ENCODE results near the gene CTNND2. TPM values are rescaled to one million over a fixed set of nuclear protein-coding genes. Genes with fewer than 3 reads are reported as not detected.

Gene CTNND2
- total RNA-seq, 1 experiment from 2014 or later = 7.0 TPM

- H3K27ac Mint-ChIP-seq = no peak overlapping the region
- H3K36me3 Mint-ChIP-seq (ENCODE audit: insufficient read depth in 1 of 3, low read depth in 3 of 3) = peaks cover 0 to 7% (median 0%) of the 10 kb centered on the region in 3 experiments; a peak in 2 of 7 replicates
- Histone ChIP-seq H4K8ac (replicated peaks; ENCODE audit: insufficient read length, low read depth, low read length) (no peak overlapping the region), H3K27me3 (ENCODE audit: insufficient read depth, low read length) (no peaks in the 10 kb centered on the region), H3K23ac (ENCODE audit: insufficient read length, low read depth, low read length) (no peak overlapping the region), H2BK120ac (ENCODE audit: low read depth, low read length, poor library complexity, severe bottlenecking) (no peak overlapping the region), H3K79me2 (ENCODE audit: insufficient read depth, low read length) (no peaks in the 10 kb centered on the region), H4K5ac (ENCODE audit: insufficient read length, low read depth, low read length) (no peak overlapping the region), H2BK5ac (ENCODE audit: insufficient read length, low read length) (no peak overlapping the region), H3K23me2 (ENCODE audit: insufficient read length, low read depth, low read length, poor library complexity, severe bottlenecking) (no peaks in the 10 kb centered on the region), H3K56ac (ENCODE audit: insufficient read length, low read depth, low read length) (no peak overlapping the region), H4K20me1 (ENCODE audit: control insufficient read depth, insufficient read depth, insufficient read length) (no peaks in the 10 kb centered on the region), H3K79me1 (ENCODE audit: insufficient read depth, low read depth, low read length, poor library complexity, severe bottlenecking) (no peaks in the 10 kb centered on the region), H3K27ac (ENCODE audit: insufficient read length, low read depth, low read length) (no peak overlapping the region), H3K4me2 (ENCODE audit: insufficient read depth, insufficient read length, low read length) (no peak overlapping the region), H2AFZ (ENCODE audit: low read length) (no peak overlapping the region), H3K4ac (ENCODE audit: low read depth, low read length) (no peak overlapping the region), H4K91ac (ENCODE audit: insufficient read length, low read depth, low read length) (no peak overlapping the region), H2BK15ac (ENCODE audit: low read depth, low read length) (no peak overlapping the region), H3T11ph (ENCODE audit: low read length) (no peak overlapping the region), H3K18ac (ENCODE audit: insufficient read length, low read depth, low read length) (no peak overlapping the region), H2AK5ac (ENCODE audit: insufficient read length, low read length) (no peak overlapping the region), H2BK20ac (ENCODE audit: low read depth, low read length, poor library complexity, severe bottlenecking) (no peak overlapping the region), H3K14ac (ENCODE audit: insufficient read depth, low read length) (no peak overlapping the region), H2BK12ac (ENCODE audit: insufficient read length, low read depth, low read length) (no peak overlapping the region), H3K9me3 (ENCODE audit: control insufficient read depth, low read depth, low read length) (no peaks in the 10 kb centered on the region), H3K4me1 (ENCODE audit: insufficient read depth, low read length) (no peaks in the 10 kb centered on the region; the same call in 1 of the 2 replicates), H3K9ac (ENCODE audit: extremely low read depth, insufficient read length, low read length) (no peak overlapping the region)
- no peak for TF ChIP-seq CTCF (conservative IDR thresholded peaks at IDR 0.05)
- peaks cover 9 to 12% of the 10 kb centered on the region in 2 experiments for H3K4me1 Mint-ChIP-seq
- no peak for DNase-seq
- peaks cover 11% of the 10 kb centered on the region for H3K27me3 Mint-ChIP-seq (ENCODE audit: low read depth)
- H3K4me3 Mint-ChIP-seq = no peak overlapping the region
- WGBS (ENCODE audit: extremely low coverage, insufficient read length, low lambda C conversion rate) = no CpG with 5 or more reads among the region's 5 CpGs
- peaks cover 0 to 5% of the 10 kb centered on the region in 2 experiments; a peak in 2 of 5 replicates for H3K9me3 Mint-ChIP-seq
Measured at GRCh38 chr5:11072568-11072967, 831.7 kb downstream of the CTNND2 start.
